Esophagus mucosa (tissue), 1 donor: Measurements from ENCODE around the gene AGXT. TPM values are rescaled to one million over a fixed set of nuclear protein-coding genes. Genes with fewer than 3 reads are reported as not detected.

Source experiments
- ATAC-seq: fragments of 200-7000 bp; cut with Tn5 transposase; one replicate; pipeline ENCODE4 v1.9.1; 2020
- total RNA-seq: library from RNA; stranded (reverse); gene quantifications from one replicate; pipeline ENCODE4 v1.2.4, GENCODE V29; 2023
- donor health status: DM: yes; HTN: yes; CAD: no.

The AGXT gene
- total RNA-seq, 1 donor from 2014 or later = not detected

GRCh38 chr2:240886678-240887609, 18.3 kb downstream of the AGXT start:
- no peak for ATAC-seq

- no peak for ATAC-seq
Observed at GRCh38 chr2:240887631-240888030, 19.0 kb downstream of the AGXT start.

- ATAC-seq = no peak
Observed at GRCh38 chr2:240888130-240888889, 19.7 kb downstream of the AGXT start.

GRCh38 chr2:240888890-240889573, 20.4 kb downstream of the AGXT start:
- ATAC-seq = no peak

GRCh38 chr2:240889601-240890560, 21.3 kb downstream of the AGXT start:
- ATAC-seq = no peak

GRCh38 chr2:240890691-240891090, 22.1 kb downstream of the AGXT start:
- ATAC-seq = no peak

GRCh38 chr2:240891492-240892340, 23.1 kb downstream of the AGXT start:
- peak; percentile 8 for ATAC-seq

- no peak for ATAC-seq
Observed at GRCh38 chr2:240892356-240892755, 23.7 kb downstream of the AGXT start.

GRCh38 chr2:240892925-240893324, 24.3 kb downstream of the AGXT start:
- ATAC-seq = no peak

GRCh38 chr2:240893363-240893844, 24.8 kb downstream of the AGXT start:
- peak; percentile 62 for ATAC-seq

GRCh38 chr2:240894006-240894405, 25.4 kb downstream of the AGXT start:
- ATAC-seq = peak; percentile 14

- no peak for ATAC-seq
Observed at GRCh38 chr2:240894836-240895558, 26.4 kb downstream of the AGXT start.

GRCh38 chr2:240895656-240896388, 27.2 kb downstream of the AGXT start, which contains the start of gene MAB21L4:
TSS of gene MAB21L4 (minus strand) at chr2:240896156. CDS start at chr2:240895997, 159 bp downstream.
- peak; percentile 34 for ATAC-seq

- ATAC-seq = no peak
Observed at GRCh38 chr2:240896394-240896793, 27.8 kb downstream of the AGXT start.

GRCh38 chr2:240896871-240897692, 28.5 kb downstream of the AGXT start:
- ATAC-seq = peak; percentile 44

- ATAC-seq = peak; percentile 60
Observed at GRCh38 chr2:240898108-240898730, 29.6 kb downstream of the AGXT start.

- no peak for ATAC-seq
Observed at GRCh38 chr2:240898731-240899467, 30.3 kb downstream of the AGXT start.
